GM18511 (cell line): ENCODE data around the gene SHQ1.
A peak's percentile ranks its signal among the peaks of the same experiment; 100 is the strongest.
"Not testable (repeated sequence)": the region's sequence is repeated elsewhere in the genome, so short reads cannot be mapped to it uniquely, and the experiment has no call there.

ENCODE experiments used
- ATAC-seq: cut with Tn5 transposase; IDR thresholded peaks from one replicate; pipeline ENCODE4 v1.9.1; 2021; ENCODE audit warnings: mild to moderate bottlenecking, moderate library complexity; ENCODE audit not compliant: unreplicated experiment

The SHQ1 gene

GRCh38 chr3:72722930-72723726, 125.1 kb downstream of the SHQ1 start:
- peak; percentile 79 for ATAC-seq

- ATAC-seq: no peak
Observed at GRCh38 chr3:72721683-72722381, 126.4 kb downstream of the SHQ1 start.

DNA sequence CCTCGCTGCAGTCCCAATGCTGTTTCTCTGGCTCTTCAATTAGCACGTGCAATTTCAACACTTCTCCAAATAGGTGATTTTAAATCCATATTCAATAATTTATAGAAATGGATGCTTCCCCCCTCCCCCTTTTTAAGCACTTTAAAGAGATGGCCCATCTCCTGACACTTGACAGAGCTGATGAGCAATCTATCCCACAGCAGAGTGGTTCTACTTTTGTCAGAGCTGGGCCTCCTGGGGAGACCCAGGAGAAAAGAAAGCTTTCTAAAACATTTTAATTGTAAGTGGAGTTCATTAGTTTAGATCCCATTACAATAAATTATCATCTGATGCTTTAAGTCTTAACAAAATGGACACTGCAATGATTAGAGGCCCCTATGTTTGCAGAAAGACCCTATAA, 127.7 kb downstream of the SHQ1 start:
- ATAC-seq: no peak

DNA sequence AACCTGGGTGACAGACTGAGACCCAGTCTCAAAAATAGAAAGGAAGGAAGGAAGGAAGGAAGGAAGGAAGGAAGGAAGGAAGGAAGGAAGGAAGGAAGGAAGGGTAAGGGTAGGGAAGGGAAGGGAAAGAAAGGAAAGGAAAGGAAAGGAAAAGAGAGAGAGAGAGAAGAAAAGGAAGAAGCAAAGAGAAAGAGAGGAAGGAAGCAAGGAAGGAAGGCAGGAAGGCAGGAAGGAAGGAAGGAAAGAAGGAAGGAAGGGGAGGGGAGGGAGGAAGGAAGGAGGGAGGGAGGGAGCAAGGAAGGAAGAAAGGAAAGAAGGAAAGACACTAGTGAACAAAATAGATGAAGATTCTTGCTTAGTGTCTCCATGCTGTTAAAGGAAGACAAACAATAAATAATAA, 129.1 kb downstream of the SHQ1 start:
- no peak for ATAC-seq

DNA sequence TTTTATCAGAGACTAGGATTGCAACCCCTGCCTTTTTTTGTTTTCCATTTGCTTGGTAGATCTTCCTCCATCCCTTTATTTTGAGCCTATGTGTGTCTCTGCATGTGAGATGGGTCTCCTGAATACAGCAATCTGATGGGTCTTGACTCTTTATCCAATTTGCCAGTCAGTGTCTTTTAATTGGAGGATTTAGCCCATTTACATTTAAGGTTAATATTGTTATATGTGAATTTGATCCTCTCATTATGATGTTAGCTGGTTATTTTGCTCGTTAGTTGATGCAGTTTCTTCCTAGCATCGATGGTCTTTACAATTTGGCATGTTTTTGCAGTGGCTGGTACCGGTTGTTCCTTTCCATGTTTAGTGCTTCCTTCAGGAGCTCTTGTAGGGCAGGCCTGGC, 134.1 kb downstream of the SHQ1 start:
- not testable (repeated sequence) for ATAC-seq

- ATAC-seq: not testable (repeated sequence)
Observed at GRCh38 chr3:72710471-72710870, 137.8 kb downstream of the SHQ1 start.

DNA sequence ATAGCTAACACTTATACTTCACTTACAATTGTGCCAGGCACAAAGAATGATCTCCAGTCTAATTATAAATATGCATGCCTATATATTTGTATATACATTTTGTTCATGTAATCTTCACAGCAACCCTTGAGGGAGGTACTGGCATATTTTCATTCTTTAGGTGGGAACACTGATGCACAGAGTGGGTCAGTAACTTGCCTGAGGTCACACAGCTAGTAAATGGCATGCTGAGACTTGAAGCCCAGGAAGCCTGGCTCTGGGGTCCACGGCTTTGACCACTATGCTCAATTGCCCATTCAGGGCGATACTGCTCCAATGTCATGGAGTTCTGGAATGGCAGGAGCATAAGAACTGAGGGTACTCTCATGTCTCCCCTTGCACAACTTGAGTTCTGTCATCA, 139.8 kb downstream of the SHQ1 start:
- no peak for ATAC-seq

DNA sequence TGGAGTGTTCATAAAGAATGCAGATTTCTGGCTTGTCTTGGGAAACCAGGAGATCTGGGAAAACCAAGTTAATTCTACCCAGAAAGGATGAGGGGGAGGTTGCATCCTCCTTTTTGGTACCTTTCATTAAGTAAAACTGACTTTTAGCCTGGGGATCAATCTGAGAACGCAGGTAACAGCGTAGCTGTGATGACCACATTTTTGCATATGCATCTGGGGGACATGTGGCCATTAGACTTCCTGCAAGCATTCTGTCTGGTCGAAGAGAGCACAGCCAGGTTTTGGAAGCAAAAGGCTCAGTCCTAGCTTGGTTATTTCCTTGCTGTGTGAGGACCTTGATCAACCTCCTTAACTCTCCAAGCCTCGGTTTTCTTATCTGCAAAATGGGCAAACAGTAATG, 145.2 kb downstream of the SHQ1 start:
- no peak for ATAC-seq

DNA sequence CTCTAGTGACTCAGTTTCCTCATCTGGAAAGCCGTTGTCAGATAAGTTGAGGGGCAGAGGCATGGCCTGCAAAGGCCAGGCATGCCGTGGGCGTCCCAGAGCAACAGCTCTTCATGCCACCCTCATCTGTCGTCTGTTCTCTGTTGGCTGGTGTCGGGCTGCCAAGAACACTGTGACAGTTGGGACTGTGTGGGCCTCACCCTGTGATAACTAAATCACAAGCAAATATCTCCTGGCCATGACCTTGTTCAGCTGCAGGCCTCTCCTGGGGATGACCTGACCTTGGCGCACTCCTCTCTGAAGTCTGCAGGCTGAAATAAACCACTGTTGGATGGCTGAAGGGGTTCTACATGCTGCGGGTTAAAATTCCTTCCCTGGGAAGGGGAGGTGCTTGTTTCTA, 145.9 kb downstream of the SHQ1 start:
- ATAC-seq: no peak

DNA sequence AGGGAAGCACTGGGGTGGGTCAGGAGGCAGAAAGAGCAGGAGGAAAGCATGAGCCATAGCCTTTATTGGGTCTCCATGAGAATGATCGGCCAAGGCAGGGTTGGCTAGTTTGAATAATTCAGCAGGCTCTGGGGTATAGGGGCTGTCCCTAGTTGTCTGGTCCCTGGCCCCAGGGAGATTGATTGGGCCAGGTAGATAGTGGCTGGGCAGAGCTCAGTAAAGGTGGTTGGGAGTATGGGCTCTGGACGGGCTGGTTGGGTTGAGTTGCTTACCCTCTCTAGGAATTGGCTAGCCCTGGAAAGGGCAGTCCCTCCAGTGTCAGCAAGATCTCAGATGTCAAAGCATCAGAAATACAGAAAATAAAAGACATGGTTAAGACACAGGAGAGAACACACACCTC, 148.1 kb downstream of the SHQ1 start:
- no peak for ATAC-seq

DNA sequence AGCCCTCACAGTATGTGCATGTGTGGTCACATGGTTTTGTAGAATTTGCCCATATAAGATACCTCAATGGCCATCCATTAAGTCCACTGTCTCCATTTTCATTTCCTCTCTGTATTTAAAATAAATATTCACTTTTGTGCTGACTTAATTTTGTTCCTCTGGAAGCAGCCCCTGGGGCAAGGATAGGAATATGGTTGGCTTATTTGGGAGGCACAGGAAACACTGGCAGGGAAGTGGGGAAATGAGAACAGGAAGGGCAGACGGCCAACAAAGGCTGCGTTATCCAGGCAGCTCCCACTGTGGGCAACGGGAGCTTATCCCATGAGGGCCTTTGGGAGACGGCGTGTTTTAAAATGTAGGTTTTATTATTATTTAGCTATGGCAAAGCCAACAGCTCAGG, 148.6 kb downstream of the SHQ1 start:
- no peak for ATAC-seq
